ENCODE measurements around the gene IFNGR2. TPM values are rescaled to one million over a fixed set of nuclear protein-coding genes. Genes with fewer than 3 reads are reported as not detected.

The IFNGR2 gene
- total RNA-seq, 1 experiment from 2014 or later, result 44.1 TPM

- Mint-ChIP-seq H3K27me3 (ENCODE audit: low read depth) (no peaks in the 10 kb centered on the region), H3K4me1 (no peaks in the 10 kb centered on the region), H3K36me3 (ENCODE audit: insufficient read depth in 1 of 3, low read depth in 3 of 3) (peaks cover 0 to 8% (median 5%) of the 10 kb centered on the region in 3 experiments; a peak in 4 of 7 replicates), H3K4me3 (no peak overlapping the region), H3K27ac (peak overlapping the region in 1 of 3 experiments; percentile 55; a peak in 1 of 7 replicates), H3K9me3 (no peaks in the 10 kb centered on the region)
- Histone ChIP-seq H3K4me1 (ENCODE audit: insufficient read depth, low read length) (no peaks in the 10 kb centered on the region), H4K8ac (replicated peaks; ENCODE audit: insufficient read length, low read depth, low read length) (no peak overlapping the region), H2BK120ac (ENCODE audit: low read depth, low read length, poor library complexity, severe bottlenecking) (no peak overlapping the region), H3K79me2 (ENCODE audit: insufficient read depth, low read length) (no peaks in the 10 kb centered on the region), H3K27me3 (ENCODE audit: insufficient read depth, low read length) (no peaks in the 10 kb centered on the region), H3K56ac (ENCODE audit: insufficient read length, low read depth, low read length) (no peak overlapping the region), H2BK20ac (ENCODE audit: low read depth, low read length, poor library complexity, severe bottlenecking) (no peak overlapping the region), H3K18ac (ENCODE audit: insufficient read length, low read depth, low read length) (no peak overlapping the region), H2BK5ac (ENCODE audit: insufficient read length, low read length) (no peak overlapping the region), H2AK5ac (ENCODE audit: insufficient read length, low read length) (no peak overlapping the region), H3K79me1 (ENCODE audit: insufficient read depth, low read depth, low read length, poor library complexity, severe bottlenecking) (no peaks in the 10 kb centered on the region), H3K4me2 (ENCODE audit: insufficient read depth, insufficient read length, low read length) (no peak overlapping the region), H3K23ac (ENCODE audit: insufficient read length, low read depth, low read length) (no peak overlapping the region), H3T11ph (ENCODE audit: low read length) (no peak overlapping the region), H3K9me3 (ENCODE audit: control insufficient read depth, low read depth, low read length) (no peaks in the 10 kb centered on the region), H3K23me2 (ENCODE audit: insufficient read length, low read depth, low read length, poor library complexity, severe bottlenecking) (no peaks in the 10 kb centered on the region), H3K4ac (ENCODE audit: low read depth, low read length) (no peak overlapping the region), H2BK15ac (ENCODE audit: low read depth, low read length) (no peak overlapping the region), H3K27ac (ENCODE audit: insufficient read length, low read depth, low read length) (no peak overlapping the region), H3K9ac (ENCODE audit: extremely low read depth, insufficient read length, low read length) (no peak overlapping the region), H4K91ac (ENCODE audit: insufficient read length, low read depth, low read length) (no peak overlapping the region), H2BK12ac (ENCODE audit: insufficient read length, low read depth, low read length) (no peak overlapping the region), H4K20me1 (ENCODE audit: control insufficient read depth, insufficient read depth, insufficient read length) (no peaks in the 10 kb centered on the region), H2AFZ (ENCODE audit: low read length) (no peak overlapping the region), H3K14ac (ENCODE audit: insufficient read depth, low read length) (no peak overlapping the region), H4K5ac (ENCODE audit: insufficient read length, low read depth, low read length) (no peak overlapping the region)
- no CpG with 5 or more reads among the region's 5 CpGs for WGBS (ENCODE audit: extremely low coverage, insufficient read length, low lambda C conversion rate)
- TF ChIP-seq CTCF (conservative IDR thresholded peaks at IDR 0.05), result no peak
- DNase-seq, result no peak
Measured at GRCh38 chr21:33443194-33443593, 40.0 kb downstream of the IFNGR2 start.
